Epithelial cell of esophagus (primary cell): ENCODE results near the gene RCL1.
A peak's percentile ranks its signal among the peaks of the same experiment; 100 is the strongest.
"Not testable (repeated sequence)": the region's sequence is repeated elsewhere in the genome, so short reads cannot be mapped to it uniquely, and the experiment has no call there.

Experiments
- DNase-seq: peaks from one replicate; pipeline ENCODE4 v3.0.0; 2010; ENCODE audit warnings: low read depth
- H3K4me3 ChIP-seq: 2 replicates; pipeline ENCODE4 v1.5.1; 2011; ENCODE audit warnings: mild to moderate bottlenecking, low read length, control low read depth
- CTCF ChIP-seq: IDR thresholded peaks from 2 replicates; pipeline ENCODE4 v1.5.1; 2011; ENCODE audit warnings: low read depth, mild to moderate bottlenecking, low read length, control low read depth, inconsistent platforms; ENCODE audit not compliant: insufficient read depth; ENCODE audit errors: missing control alignments

Gene RCL1, protein sequence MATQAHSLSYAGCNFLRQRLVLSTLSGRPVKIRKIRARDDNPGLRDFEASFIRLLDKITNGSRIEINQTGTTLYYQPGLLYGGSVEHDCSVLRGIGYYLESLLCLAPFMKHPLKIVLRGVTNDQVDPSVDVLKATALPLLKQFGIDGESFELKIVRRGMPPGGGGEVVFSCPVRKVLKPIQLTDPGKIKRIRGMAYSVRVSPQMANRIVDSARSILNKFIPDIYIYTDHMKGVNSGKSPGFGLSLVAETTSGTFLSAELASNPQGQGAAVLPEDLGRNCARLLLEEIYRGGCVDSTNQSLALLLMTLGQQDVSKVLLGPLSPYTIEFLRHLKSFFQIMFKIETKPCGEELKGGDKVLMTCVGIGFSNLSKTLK

DNA sequence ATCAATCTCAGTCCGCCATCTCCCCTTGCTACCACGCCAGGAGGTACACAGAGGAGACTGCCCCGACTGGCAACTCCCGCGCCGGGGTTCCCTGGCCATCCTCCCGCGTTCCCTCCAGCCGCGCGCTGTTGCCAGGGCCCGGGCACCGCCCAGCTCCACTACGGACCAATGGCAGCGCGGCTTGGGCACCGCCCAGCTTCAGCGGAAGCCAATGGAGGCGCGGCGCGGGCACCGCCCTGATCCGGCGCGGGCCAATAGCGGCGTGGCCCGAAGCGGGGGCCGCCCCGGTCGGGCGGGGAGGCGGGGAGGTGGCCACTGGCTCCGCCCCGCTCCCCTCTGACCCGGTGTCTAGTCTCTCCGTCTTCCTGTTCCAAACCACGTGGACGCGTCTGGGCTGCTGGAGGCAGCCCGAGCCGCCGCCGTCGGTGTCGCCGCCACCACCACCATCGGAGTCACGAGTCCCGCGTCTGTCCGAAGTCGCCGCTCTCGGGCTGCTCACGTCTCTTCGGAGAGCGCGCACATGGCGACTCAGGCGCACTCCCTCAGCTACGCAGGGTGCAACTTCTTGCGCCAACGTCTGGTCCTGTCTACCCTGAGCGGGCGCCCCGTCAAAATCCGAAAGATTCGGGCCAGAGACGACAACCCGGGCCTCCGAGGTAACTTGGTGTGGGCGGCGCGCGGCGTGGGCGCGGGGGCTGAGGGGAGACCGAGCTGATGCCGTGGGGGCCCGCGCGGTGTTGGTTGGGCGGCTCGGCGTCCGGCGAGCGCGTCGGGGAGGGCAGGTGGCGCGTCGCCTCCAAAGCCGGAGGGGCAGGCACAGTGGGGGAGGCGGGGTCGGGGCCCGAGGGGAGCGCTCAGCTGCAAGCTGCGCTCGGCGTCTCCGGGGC is at the start of gene RCL1:
Gene RCL1 (plus strand): TSS at position 373 of the 887 bp plus-strand sequence. CDS start 148 bp downstream, at position 521.
- DNase-seq, result peak; percentile 98
- peak within 1 kb of the TSS; percentile 92 for H3K4me3 ChIP-seq
- TF ChIP-seq CTCF, result no peak

DNA sequence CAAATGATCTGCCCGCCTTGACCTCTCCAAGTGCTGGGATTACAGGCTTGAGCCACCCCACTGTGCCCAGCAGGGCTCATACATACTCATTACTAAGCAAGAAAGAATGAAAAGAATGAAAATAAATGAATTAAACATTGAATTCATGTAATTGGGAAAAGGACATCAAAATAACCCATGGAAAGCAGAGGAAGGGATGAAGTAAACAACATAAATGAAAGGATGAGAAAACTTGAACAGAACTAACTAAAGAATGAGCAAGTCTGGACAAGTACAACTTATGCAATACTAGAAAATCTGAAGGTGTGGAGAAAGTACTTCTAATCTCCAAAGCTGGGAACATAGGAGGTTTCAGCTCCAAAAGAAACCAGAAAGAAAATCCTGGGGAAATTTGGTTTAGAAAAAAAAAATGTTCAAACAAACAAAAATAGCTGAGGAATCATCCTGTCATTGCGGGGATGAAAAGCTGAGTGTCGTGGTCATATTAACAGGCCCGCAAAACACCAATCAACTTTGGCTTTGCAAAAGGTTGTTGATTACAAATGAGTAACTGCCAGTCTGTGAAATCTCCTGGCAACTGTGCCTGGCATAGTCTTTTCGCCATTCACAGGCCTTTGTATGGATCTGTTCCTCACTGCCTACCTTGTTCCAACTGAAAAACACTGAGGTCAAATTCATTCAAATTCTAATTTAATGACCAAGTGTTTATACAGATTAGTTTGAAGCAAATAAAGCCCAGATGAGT is 49.4 kb upstream of the RCL1 start:
- DNase-seq, result peak; percentile 86
- no peak for TF ChIP-seq CTCF
- no peak overlapping the region for H3K4me3 ChIP-seq

GRCh38 chr9:4746278-4747030 is 46.3 kb upstream of the RCL1 start:
- H3K4me3 ChIP-seq, result no peak overlapping the region
- no peak for TF ChIP-seq CTCF
- DNase-seq, result no peak

GRCh38 chr9:4748612-4749011 is 44.1 kb upstream of the RCL1 start:
- no peak overlapping the region for H3K4me3 ChIP-seq
- DNase-seq, result no peak
- TF ChIP-seq CTCF, result no peak

DNA sequence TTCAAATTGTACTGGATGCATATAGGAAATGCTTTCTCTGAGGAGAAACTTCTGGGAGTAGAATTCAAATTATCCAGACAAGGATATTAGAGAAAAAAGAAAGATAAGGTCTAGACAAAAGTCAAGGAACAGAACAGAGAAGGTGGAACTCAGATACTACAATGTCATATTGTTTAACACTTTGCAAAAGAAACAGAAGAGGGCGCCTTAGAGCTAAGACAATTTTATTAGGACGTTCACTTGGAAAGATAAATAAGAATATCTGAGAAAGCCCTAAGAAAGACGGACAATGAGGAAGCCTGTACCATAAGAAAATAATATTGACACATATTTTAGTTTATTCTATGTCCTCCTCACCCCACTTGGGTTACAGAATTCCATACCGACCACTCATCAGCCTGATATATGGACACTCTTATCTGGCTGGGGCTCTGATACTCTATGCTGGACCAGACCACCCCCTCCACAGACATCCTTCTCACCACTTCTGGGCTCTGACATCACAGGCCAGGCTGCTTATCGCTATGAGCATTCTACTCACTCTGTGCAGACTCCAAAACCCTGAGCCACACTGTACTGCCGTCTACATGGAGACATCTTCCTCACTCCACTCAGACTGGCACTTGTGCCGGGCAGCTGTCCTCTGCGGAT is 42.6 kb upstream of the RCL1 start:
- H3K4me3 ChIP-seq, result no peak overlapping the region
- TF ChIP-seq CTCF, result peak; percentile 57
- DNase-seq, result peak; percentile 55

- not testable (repeated sequence) for H3K4me3 ChIP-seq, DNase-seq
These were observed 38.2 kb upstream of the RCL1 start for GRCh38 chr9:4754530-4754929.
